Fibroblast of villous mesenchyme (primary cell): Measurements from ENCODE around the gene PCBP3. TPM values are rescaled to one million over a fixed set of nuclear protein-coding genes. Genes with fewer than 3 reads are reported as not detected.

Source experiments
- DNase-seq: peaks from one replicate; pipeline ENCODE4 v3.0.0-alpha.2; 2010; ENCODE audit warnings: low read depth
- H3K4me3 ChIP-seq: 2 replicates; pipeline ENCODE4 v1.5.1; 2011; ENCODE audit warnings: low read depth, mild to moderate bottlenecking, low read length
- CTCF ChIP-seq: IDR thresholded peaks from 2 replicates; pipeline ENCODE4 v1.5.1; 2012; ENCODE audit warnings: low read depth, mild to moderate bottlenecking, low read length; ENCODE audit not compliant: insufficient read depth
- total RNA-seq: library from RNA; depleted of rRNA; stranded (reverse); fragments of >200 nt; gene quantifications from 2 replicates; pipeline ENCODE4 v1.2.3, GENCODE V29; 2012

The PCBP3 gene
- total RNA-seq, 1 donor: 1.3 TPM

DNA sequence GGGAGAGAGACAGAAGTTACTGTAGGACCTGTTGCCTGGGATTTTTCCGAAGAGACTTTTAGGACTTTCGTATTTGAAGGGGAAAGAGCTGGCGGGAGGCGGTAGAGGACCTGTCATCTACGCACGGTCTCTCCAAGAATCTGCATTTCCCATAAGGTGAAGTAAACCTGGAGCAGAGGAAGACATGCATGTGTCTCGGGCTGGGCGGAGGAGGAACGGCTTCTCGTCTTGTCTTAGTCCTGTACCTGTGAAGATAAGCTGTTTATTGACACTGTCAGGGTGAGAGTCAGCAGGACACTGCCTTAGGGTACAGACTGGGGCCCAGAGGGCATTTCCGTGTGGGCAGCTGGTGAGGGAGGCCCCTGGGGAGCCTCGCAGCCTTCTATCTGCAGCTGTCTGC is 214.7 kb downstream of the PCBP3 start:
- TF ChIP-seq CTCF: no peak
- no peak overlapping the region for H3K4me3 ChIP-seq
- no peak for DNase-seq

DNA sequence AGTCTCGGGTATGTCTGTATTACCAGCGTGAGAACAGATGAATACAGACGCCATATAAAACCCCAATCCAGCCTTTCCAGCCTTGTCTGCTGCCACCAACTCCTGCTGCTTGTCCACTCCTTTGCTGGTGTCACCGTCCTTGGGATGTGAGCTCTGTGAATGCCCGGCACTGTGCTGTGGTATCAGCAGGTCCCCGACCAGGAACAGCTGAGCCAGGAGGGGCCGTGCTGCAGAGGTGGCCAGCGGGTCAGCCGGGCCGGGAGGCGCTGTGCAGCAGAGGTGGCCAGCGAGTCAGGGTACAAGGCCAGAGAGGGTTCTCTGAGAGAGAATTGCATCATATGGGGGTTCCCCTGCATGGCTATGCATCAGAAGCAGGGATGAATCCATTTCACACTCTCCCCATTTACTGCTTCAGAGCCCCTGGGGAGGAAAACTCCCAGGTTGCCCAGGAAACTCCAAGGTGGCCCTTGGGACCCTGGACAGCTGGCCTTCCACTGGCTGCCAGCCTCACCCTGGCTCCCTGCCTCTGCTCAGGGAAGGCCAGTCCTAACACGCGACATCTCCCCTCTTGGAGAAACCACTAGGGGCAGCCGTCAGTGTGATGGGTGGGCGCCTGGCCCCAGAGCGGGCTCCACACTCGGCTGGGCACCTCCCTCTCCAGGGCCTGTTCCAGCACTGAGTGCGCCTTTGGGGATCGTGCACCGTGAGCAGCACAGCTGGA is 215.7 kb downstream of the PCBP3 start:
- no peak for TF ChIP-seq CTCF
- no peak for DNase-seq
- H3K4me3 ChIP-seq: no peak overlapping the region

- TF ChIP-seq CTCF: no peak
- no peak overlapping the region for H3K4me3 ChIP-seq
- DNase-seq: no peak
These were observed 216.3 kb downstream of the PCBP3 start for GRCh38 chr21:45859762-45860357.

GRCh38 chr21:45860493-45861155 is 217.1 kb downstream of the PCBP3 start:
- no peak for DNase-seq
- H3K4me3 ChIP-seq: no peak overlapping the region
- no peak for TF ChIP-seq CTCF

- no peak overlapping the region for H3K4me3 ChIP-seq
- no peak for DNase-seq
- no peak for TF ChIP-seq CTCF
These were observed 217.8 kb downstream of the PCBP3 start for GRCh38 chr21:45861156-45861870.

- no peak for DNase-seq
- no peak for TF ChIP-seq CTCF
- no peak overlapping the region for H3K4me3 ChIP-seq
These were observed 219.2 kb downstream of the PCBP3 start for GRCh38 chr21:45862543-45863207.
